HCT116 (cell line): ENCODE measurements around the gene CLDN14. TPM values are rescaled to one million over a fixed set of nuclear protein-coding genes. Genes with fewer than 3 reads are reported as not detected.

ENCODE experiments used
- ATAC-seq: fragments of 200-7000 bp; cut with Tn5 transposase; 2 replicates; pipeline ENCODE4 v1.9.1; 2020; ENCODE audit warnings: mild to moderate bottlenecking, moderate library complexity
- BruUV-seq: library from RNA; stranded (reverse); fragments of 400-500 nt; replicated peaks from 2 replicates; lab custom pipeline; 2021; lab: Mats Ljungman, UMichigan
- CTCF ChIA-PET: fragments of 300-600 bp; sonication (Branson Sonifier 250); formaldehyde crosslinking; loops from one replicate; lab custom pipeline; 2021; ENCODE audit warnings: antibody characterized with exemption; lab: Charles Lee
- POLR2A ChIA-PET: fragments of 300-600, 350-600 bp; sonication (Branson Sonifier 250); formaldehyde crosslinking; loops from one replicate; lab custom pipeline; 2021; ENCODE audit warnings: antibody characterized with exemption; lab: Charles Lee
- RAD21 ChIA-PET, 2 experiments: fragments of 300-600 bp; sonication (Branson Sonifier 250); formaldehyde crosslinking; loops; one replicate each; lab custom pipeline; 2023; ENCODE audit warnings: low total read pairs in 2 of 2; ENCODE audit not compliant: uncharacterized antibody in 2 of 2, unreplicated experiment in 2 of 2, low non-redundant PET in 1 of 2; lab: Charles Lee
- DNase-seq: peaks from one replicate; pipeline ENCODE4 v3.0.0-alpha.2; 2010; ENCODE audit warnings: low read depth, low spot score
- H2AFZ ChIP-seq: fragments of 200-600 bp; shearing (Covaris generic), sonication (generic); 2 replicates; pipeline ENCODE4 v1.6.1; 2017; ENCODE audit warnings: low read depth, mixed run types, mixed read lengths, antibody characterized with exemption, low read length; ENCODE audit not compliant: poor library complexity, severe bottlenecking
- H3K27ac ChIP-seq: 2 replicates; pipeline ENCODE4 v1.5.1; 2012; ENCODE audit warnings: low read depth, low read length
- H3K27me3 ChIP-seq: fragments of 200-600 bp; sonication (generic); 2 replicates; pipeline ENCODE4 v1.6.1; 2016; ENCODE audit warnings: mixed run types, low read length, mixed read lengths; ENCODE audit not compliant: insufficient read depth
- H3K36me3 ChIP-seq, 2 experiments: fragments of 200-500 bp in 1 of 2; fragments of 200-600 bp in 1 of 2; sonication (Bioruptor generic) in 1 of 2; sonication (generic) in 1 of 2; 2 replicates each; pipeline versions ENCODE4 v1.5.1 to v1.6.1; 2014 to 2016; ENCODE audit warnings: low read length in 2 of 2, inconsistent platforms in 1 of 2, mixed read lengths in 1 of 2, mixed run types in 1 of 2; ENCODE audit not compliant: insufficient read depth in 2 of 2, control insufficient read depth in 1 of 2
- H3K4me1 ChIP-seq, 2 experiments: fragments of 200-600 bp in 1 of 2; sonication (generic) in 1 of 2; 2 replicates each; pipeline versions ENCODE4 v1.5.1 to v1.6.1; 2012 to 2017; ENCODE audit warnings: low read length in 2 of 2, inconsistent platforms in 1 of 2, mild to moderate bottlenecking in 1 of 2, mixed read lengths in 1 of 2, mixed run types in 1 of 2, moderate library complexity in 1 of 2; ENCODE audit not compliant: insufficient read depth in 2 of 2, control insufficient read depth in 1 of 2
- H3K4me2 ChIP-seq: fragments of 200-600 bp; sonication (generic); 2 replicates; pipeline ENCODE4 v1.6.1; 2017; ENCODE audit warnings: mixed run types, low read length, mixed read lengths
- H3K4me3 ChIP-seq, 2 experiments: fragments of 200-600 bp in 1 of 2; sonication (generic) in 1 of 2; replicated peaks in 1 of 2; 2 replicates each; pipeline ENCODE4 v1.5.1; 2011 to 2016; ENCODE audit warnings: low read length in 2 of 2, control low read depth in 1 of 2, low read depth in 1 of 2, mild to moderate bottlenecking in 1 of 2, mixed read lengths in 1 of 2, mixed run types in 1 of 2
- H3K79me2 ChIP-seq: fragments of 200-600 bp; sonication (generic); 2 replicates; pipeline ENCODE4 v1.6.1; 2017; ENCODE audit warnings: mild to moderate bottlenecking, mixed run types, low read length, moderate library complexity, mixed read lengths; ENCODE audit not compliant: insufficient read depth
- H3K9ac ChIP-seq: fragments of 200-600 bp; sonication (generic); 2 replicates; pipeline ENCODE4 v1.6.1; 2016; ENCODE audit warnings: low read length, mixed read lengths
- H3K9me2 ChIP-seq: fragments of 200-600 bp; sonication (generic), shearing (Covaris generic); 2 replicates; pipeline ENCODE4 v1.6.1; 2017; ENCODE audit warnings: mixed run types, mild to moderate bottlenecking, moderate library complexity; ENCODE audit not compliant: insufficient read depth
- H3K9me3 ChIP-seq, 2 experiments: fragments of 200-500 bp in 1 of 2; fragments of 200-600 bp in 1 of 2; sonication (Bioruptor generic) in 1 of 2; sonication (generic) in 1 of 2; 2 replicates each; pipeline ENCODE4 v1.6.1; 2014 to 2017; ENCODE audit warnings: low read length in 2 of 2, mixed read lengths in 2 of 2, inconsistent platforms in 1 of 2, low read depth in 1 of 2, mild to moderate bottlenecking in 1 of 2, mixed run types in 1 of 2, moderate library complexity in 1 of 2; ENCODE audit not compliant: control insufficient read depth in 1 of 2, insufficient read depth in 1 of 2
- H4K20me1 ChIP-seq: fragments of 200-600 bp; sonication (generic), shearing (Covaris generic); 2 replicates; pipeline ENCODE4 v1.6.1; 2017; ENCODE audit warnings: mixed run types, mild to moderate bottlenecking, moderate library complexity; ENCODE audit not compliant: insufficient read depth
- EGR1 ChIP-seq: IDR thresholded peaks from 2 replicates; pipeline ENCODE4 v1.6.1; 2012; ENCODE audit warnings: low read depth
- EZH2 ChIP-seq: fragments of 200-600 bp; sonication (generic); IDR thresholded peaks from 2 replicates; pipeline ENCODE4 v1.6.1; 2017; ENCODE audit warnings: antibody characterized with exemption, mixed run types
- FOSL1 ChIP-seq: IDR thresholded peaks from 2 replicates; pipeline ENCODE4 v1.6.1; 2012; ENCODE audit warnings: low read depth
- POLR2AphosphoS5 ChIP-seq: IDR thresholded peaks from 2 replicates; pipeline ENCODE4 v1.6.1; 2011; ENCODE audit warnings: mild to moderate bottlenecking, low read depth, low read length, moderate library complexity
- RAD21 ChIP-seq: IDR thresholded peaks from 2 replicates; pipeline ENCODE4 v1.6.1; 2012; ENCODE audit warnings: low read depth, mild to moderate bottlenecking
- SRF ChIP-seq: IDR thresholded peaks from 2 replicates; pipeline ENCODE4 v1.6.1; 2012; ENCODE audit warnings: low read depth
- intact Hi-C: fragments of 100-400 bp; cut with micrococcal nuclease; formaldehyde crosslinking; loops from 2 replicates; pipeline ENCODE4 v1.10.0; 2022
- total RNA-seq: library from RNA; stranded (reverse); gene quantifications from one replicate; pipeline ENCODE4 v1.2.1, GENCODE V29; 2021; ENCODE audit not compliant: unreplicated experiment
- TF ChIP-seq, protein P1 (sequence below): IDR thresholded peaks from 2 replicates; pipeline ENCODE4 v1.6.1; 2012
- TF ChIP-seq, protein P2 (sequence below): IDR thresholded peaks from 2 replicates; pipeline ENCODE4 v1.6.1; 2011; ENCODE audit warnings: mild to moderate bottlenecking, low read length, moderate library complexity; ENCODE audit not compliant: insufficient replicate concordance; ENCODE audit errors: extremely low read depth

The CLDN14 gene
- total RNA-seq, 1 experiment from 2014 or later = not detected

DNA sequence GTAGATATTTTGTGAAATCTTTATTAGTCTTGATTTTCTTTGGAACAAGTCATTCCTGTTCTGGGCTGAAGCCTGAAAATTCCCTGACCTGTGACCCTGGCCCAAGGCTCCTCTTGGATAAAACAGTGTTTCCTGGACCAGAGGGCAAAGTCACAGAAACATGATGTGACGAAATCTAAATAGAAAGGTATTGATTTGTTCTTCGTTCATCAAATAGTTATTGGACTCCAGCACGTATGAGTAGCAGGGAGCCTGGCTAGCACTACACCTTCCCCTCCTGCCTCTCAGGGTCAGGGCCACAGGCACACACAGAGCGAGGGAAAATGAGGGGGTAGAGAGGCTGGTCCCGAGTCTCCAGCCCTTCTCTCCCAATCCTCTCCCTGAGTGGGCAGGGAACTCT lies 1.7 kb upstream of the CLDN14 start:
- no peaks in the 10 kb centered on the region for H4K20me1 ChIP-seq
- H3K4me3 ChIP-seq = no peak overlapping the region
- CTCF ChIA-PET = no interaction called here
- no peaks in the 10 kb centered on the region for H3K9me3 ChIP-seq
- no peaks in the 10 kb centered on the region for H3K79me2 ChIP-seq
- H3K27me3 ChIP-seq = peaks cover 5% of the 10 kb centered on the region
- intact Hi-C loops = no loop called here
- H3K36me3 ChIP-seq = no peaks in the 10 kb centered on the region
- ATAC-seq = no peak
- TF ChIP-seq POLR2AphosphoS5 = no peak
- TF ChIP-seq EZH2 = no peak
- no peak for TF ChIP-seq EGR1
- TF ChIP-seq, protein P1, sequence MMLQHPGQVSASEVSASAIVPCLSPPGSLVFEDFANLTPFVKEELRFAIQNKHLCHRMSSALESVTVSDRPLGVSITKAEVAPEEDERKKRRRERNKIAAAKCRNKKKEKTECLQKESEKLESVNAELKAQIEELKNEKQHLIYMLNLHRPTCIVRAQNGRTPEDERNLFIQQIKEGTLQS = no peak
- TF ChIP-seq, protein P2, sequence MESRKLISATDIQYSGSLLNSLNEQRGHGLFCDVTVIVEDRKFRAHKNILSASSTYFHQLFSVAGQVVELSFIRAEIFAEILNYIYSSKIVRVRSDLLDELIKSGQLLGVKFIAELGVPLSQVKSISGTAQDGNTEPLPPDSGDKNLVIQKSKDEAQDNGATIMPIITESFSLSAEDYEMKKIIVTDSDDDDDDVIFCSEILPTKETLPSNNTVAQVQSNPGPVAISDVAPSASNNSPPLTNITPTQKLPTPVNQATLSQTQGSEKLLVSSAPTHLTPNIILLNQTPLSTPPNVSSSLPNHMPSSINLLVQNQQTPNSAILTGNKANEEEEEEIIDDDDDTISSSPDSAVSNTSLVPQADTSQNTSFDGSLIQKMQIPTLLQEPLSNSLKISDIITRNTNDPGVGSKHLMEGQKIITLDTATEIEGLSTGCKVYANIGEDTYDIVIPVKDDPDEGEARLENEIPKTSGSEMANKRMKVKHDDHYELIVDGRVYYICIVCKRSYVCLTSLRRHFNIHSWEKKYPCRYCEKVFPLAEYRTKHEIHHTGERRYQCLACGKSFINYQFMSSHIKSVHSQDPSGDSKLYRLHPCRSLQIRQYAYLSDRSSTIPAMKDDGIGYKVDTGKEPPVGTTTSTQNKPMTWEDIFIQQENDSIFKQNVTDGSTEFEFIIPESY = no peak
- TF ChIP-seq, all 23 proteins: peak for 0
- H3K4me1 ChIP-seq = no peaks in the 10 kb centered on the region
- H3K27ac ChIP-seq = no peak overlapping the region
- no peak overlapping the region for H3K4me2 ChIP-seq
- H3K9me2 ChIP-seq = no peaks in the 10 kb centered on the region
- no TSS peak for BruUV-seq
- RAD21 ChIA-PET = no interaction called here
- no peak for DNase-seq
- no peak overlapping the region for H3K9ac ChIP-seq
- H2AFZ ChIP-seq = no peak overlapping the region
- POLR2A ChIA-PET = no interaction called here

DNA sequence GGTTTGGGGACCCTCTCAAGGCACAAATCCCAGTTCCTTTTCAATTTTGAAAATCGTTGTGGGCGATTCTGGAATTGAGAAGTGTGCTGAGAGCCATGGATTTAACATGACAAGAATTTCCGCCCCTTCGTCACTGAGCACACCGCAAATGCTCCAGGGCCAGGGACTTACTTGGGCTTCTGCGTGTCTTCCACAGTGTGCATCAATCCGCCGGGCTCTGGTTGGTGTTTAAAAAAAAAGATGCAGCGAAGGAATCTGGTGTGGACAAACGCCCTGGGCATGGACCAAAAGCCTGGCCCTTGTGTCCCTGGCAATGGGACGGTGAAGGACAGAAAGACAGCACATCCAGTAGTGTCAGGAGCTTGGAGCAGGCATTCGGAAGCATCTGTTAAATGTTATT lies 696 bp upstream of the CLDN14 start:
- ChIA-PET RAD21 (no interaction called here), CTCF (no interaction called here), POLR2A (no interaction called here)
- no peak overlapping the region for H3K4me2 ChIP-seq
- TF ChIP-seq SRF = no peak
- TF ChIP-seq RAD21 = no peak
- no peak for TF ChIP-seq FOSL1
- H3K4me3 ChIP-seq = no peak overlapping the region
- no peaks in the 10 kb centered on the region for H3K9me3 ChIP-seq
- no peaks in the 10 kb centered on the region for H3K4me1 ChIP-seq
- no peaks in the 10 kb centered on the region for H3K9me2 ChIP-seq
- H3K27me3 ChIP-seq = peaks cover 5% of the 10 kb centered on the region
- no peak overlapping the region for H3K9ac ChIP-seq
- H3K36me3 ChIP-seq = no peaks in the 10 kb centered on the region
- no peaks in the 10 kb centered on the region for H3K79me2 ChIP-seq
- no peak for ATAC-seq
- intact Hi-C loops = no loop called here
- no peak for DNase-seq
- H4K20me1 ChIP-seq = no peaks in the 10 kb centered on the region
- BruUV-seq = no TSS peak
- H2AFZ ChIP-seq = no peak overlapping the region
- no peak overlapping the region for H3K27ac ChIP-seq
